Testis (tissue), 2 donors: ENCODE measurements around the gene BIRC7.

ENCODE experiments used
- POLR2A ChIP-seq: fragments of 450-650 bp; IDR thresholded peaks from one replicate; pipeline ENCODE4 v1.6.1; 2017; ENCODE audit warnings: antibody characterized with exemption, mild to moderate bottlenecking, moderate library complexity
- TF ChIP-seq, protein P1 (sequence below), 3 experiments: fragments of 450-650 bp in 2 of 3; fragments of 200-600 bp in 1 of 3; sonication (generic) in 1 of 3; IDR thresholded peaks; one replicate each; pipeline ENCODE4 v1.5.1; 2016 to 2019; ENCODE audit warnings: antibody characterized with exemption in 3 of 3, mild to moderate bottlenecking in 2 of 3, moderate library complexity in 1 of 3

DNA sequence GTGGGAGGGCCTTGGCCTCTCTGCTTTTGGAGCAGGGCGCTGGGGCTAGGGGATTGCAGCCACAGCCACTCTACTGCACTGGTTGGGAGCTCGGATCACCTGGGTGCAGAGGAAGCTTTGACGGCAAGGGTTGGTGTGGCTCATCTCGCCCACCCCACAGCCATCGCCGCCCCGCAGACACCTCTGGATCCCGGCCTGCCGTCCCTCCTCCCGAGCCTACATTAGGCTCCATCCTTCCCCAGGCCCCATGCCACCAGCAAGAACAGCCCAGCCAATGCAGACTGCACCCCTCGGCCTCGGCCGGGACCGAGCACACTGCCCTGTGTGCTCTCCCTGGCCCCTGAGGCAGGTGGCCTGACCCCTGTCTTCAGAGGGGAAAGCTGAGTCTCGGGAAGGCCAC is 24.8 kb downstream of the BIRC7 start:
- TF ChIP-seq, protein P1, sequence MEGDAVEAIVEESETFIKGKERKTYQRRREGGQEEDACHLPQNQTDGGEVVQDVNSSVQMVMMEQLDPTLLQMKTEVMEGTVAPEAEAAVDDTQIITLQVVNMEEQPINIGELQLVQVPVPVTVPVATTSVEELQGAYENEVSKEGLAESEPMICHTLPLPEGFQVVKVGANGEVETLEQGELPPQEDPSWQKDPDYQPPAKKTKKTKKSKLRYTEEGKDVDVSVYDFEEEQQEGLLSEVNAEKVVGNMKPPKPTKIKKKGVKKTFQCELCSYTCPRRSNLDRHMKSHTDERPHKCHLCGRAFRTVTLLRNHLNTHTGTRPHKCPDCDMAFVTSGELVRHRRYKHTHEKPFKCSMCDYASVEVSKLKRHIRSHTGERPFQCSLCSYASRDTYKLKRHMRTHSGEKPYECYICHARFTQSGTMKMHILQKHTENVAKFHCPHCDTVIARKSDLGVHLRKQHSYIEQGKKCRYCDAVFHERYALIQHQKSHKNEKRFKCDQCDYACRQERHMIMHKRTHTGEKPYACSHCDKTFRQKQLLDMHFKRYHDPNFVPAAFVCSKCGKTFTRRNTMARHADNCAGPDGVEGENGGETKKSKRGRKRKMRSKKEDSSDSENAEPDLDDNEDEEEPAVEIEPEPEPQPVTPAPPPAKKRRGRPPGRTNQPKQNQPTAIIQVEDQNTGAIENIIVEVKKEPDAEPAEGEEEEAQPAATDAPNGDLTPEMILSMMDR (IDR thresholded peaks at IDR 0.05), result no peak
- no peak for TF ChIP-seq POLR2A
